Smooth muscle cell of the brain vasculature (primary cell): ENCODE measurements around the gene TSKU.
"Not testable (repeated sequence)": the region's sequence is repeated elsewhere in the genome, so short reads cannot be mapped to it uniquely, and the experiment has no call there.

ENCODE experiments used
- DNase-seq: peaks from one replicate; pipeline ENCODE4 v3.0.0-alpha.2; 2012; ENCODE audit warnings: low read depth, low spot score

The TSKU gene

GRCh38 chr11:76788661-76789442 is 5.7 kb downstream of the TSKU start:
- no peak for DNase-seq

GRCh38 chr11:76789443-76789719 is 6.2 kb downstream of the TSKU start:
- DNase-seq = no peak

- no peak for DNase-seq
These were observed 7.1 kb downstream of the TSKU start for GRCh38 chr11:76790251-76790650.

GRCh38 chr11:76791002-76791770 is 8.0 kb downstream of the TSKU start:
- DNase-seq = not testable (repeated sequence)

GRCh38 chr11:76791861-76792260 is 8.7 kb downstream of the TSKU start:
- no peak for DNase-seq

GRCh38 chr11:76792505-76793264 is 9.5 kb downstream of the TSKU start:
- no peak for DNase-seq

GRCh38 chr11:76793391-76794291 is 10.5 kb downstream of the TSKU start:
- DNase-seq = no peak

GRCh38 chr11:76794371-76795289 is 11.5 kb downstream of the TSKU start:
- DNase-seq = no peak

GRCh38 chr11:76795290-76795935 is 12.3 kb downstream of the TSKU start:
- DNase-seq = no peak

GRCh38 chr11:76795936-76796441 is 12.8 kb downstream of the TSKU start:
- no peak for DNase-seq

GRCh38 chr11:76796511-76797198 is 13.5 kb downstream of the TSKU start:
- DNase-seq = no peak

GRCh38 chr11:76797341-76798201 is 14.4 kb downstream of the TSKU start:
- DNase-seq = no peak

- DNase-seq = no peak
These were observed 15.0 kb downstream of the TSKU start for GRCh38 chr11:76798202-76798581.

- no peak for DNase-seq
These were observed 15.5 kb downstream of the TSKU start for GRCh38 chr11:76798671-76799065.

GRCh38 chr11:76799066-76799804 is 16.1 kb downstream of the TSKU start:
- DNase-seq = no peak

- no peak for DNase-seq
These were observed 17.5 kb downstream of the TSKU start for GRCh38 chr11:76800466-76801200.

GRCh38 chr11:76801225-76801624 is 18.1 kb downstream of the TSKU start:
- DNase-seq = no peak
